HepG2 (cell line): Measurements from ENCODE around the gene PVALB. TPM values are rescaled to one million over a fixed set of nuclear protein-coding genes. Genes with fewer than 3 reads are reported as not detected.
A peak's percentile ranks its signal among the peaks of the same experiment; 100 is the strongest.

ENCODE experiments used
- ATAC-seq: fragments of 200-7000 bp; cut with Tn5 transposase; 3 replicates; pipeline ENCODE4 v1.9.1; 2020; ENCODE audit warnings: mild to moderate bottlenecking, moderate library complexity
- BruUV-seq: library from RNA; stranded (reverse); fragments of 400-500 nt; replicated peaks from 2 replicates; lab custom pipeline; 2021; lab: Mats Ljungman, UMichigan
- CTCF ChIA-PET: fragments of 300-600 bp; formaldehyde crosslinking; extraction: SDS; loops from one replicate; lab custom pipeline; 2021; ENCODE audit warnings: low total read pairs, inconsistent platforms, low intra/inter-chr PET ratio; lab: Yijun Ruan, JAX
- POLR2A ChIA-PET: fragments of 350-600 bp; sonication (Branson Sonifier 250); formaldehyde crosslinking; loops from one replicate; lab custom pipeline; 2020; ENCODE audit warnings: antibody characterized with exemption, inconsistent platforms; lab: Yijun Ruan, JAX
- DNase-seq: peaks from one replicate; pipeline ENCODE4 v3.0.0-alpha.2; 2015; ENCODE audit warnings: low spot score
- FAIRE-seq: peaks from 3 replicates; lab custom pipeline; 2011; peaks lifted over from hg19 to GRCh38; lab: Jason Lieb, UNC
- H2AFZ ChIP-seq: one replicate; pipeline ENCODE4 v1.6.1; 2011; ENCODE audit warnings: low read length, inconsistent platforms
- H3K27ac ChIP-seq: fragments of 300-600 bp; 3 replicates; pipeline ENCODE4 v1.8.0; 2011; ENCODE audit warnings: mixed run types, mild to moderate bottlenecking, mixed read lengths, low read length, inconsistent platforms; ENCODE audit not compliant: insufficient read depth; ENCODE audit errors: extremely low read length
- H3K27me3 ChIP-seq, 2 experiments: fragments of 200-600 bp in 1 of 2; 2 replicates in 1 of 2; 3 replicates in 1 of 2; pipeline versions ENCODE4 v1.6.0 to v1.8.0; 2011; ENCODE audit warnings: low read length in 2 of 2, mild to moderate bottlenecking in 2 of 2, moderate library complexity in 2 of 2, inconsistent platforms in 1 of 2; ENCODE audit not compliant: insufficient read depth in 2 of 2, control insufficient read depth in 1 of 2
- H3K36me3 ChIP-seq, 2 experiments: fragments of 200-600 bp in 1 of 2; replicated peaks in 1 of 2; 2 replicates in 1 of 2; 3 replicates in 1 of 2; pipeline versions ENCODE4 v1.5.1 to v1.8.0; 2011; ENCODE audit warnings: low read length in 2 of 2, inconsistent platforms in 1 of 2; ENCODE audit not compliant: insufficient read depth in 2 of 2, control insufficient read depth in 1 of 2
- H3K4me1 ChIP-seq: 2 replicates; pipeline ENCODE4 v1.5.1; 2012; ENCODE audit warnings: low read length, inconsistent platforms; ENCODE audit not compliant: insufficient read depth
- H3K4me2 ChIP-seq: 2 replicates; pipeline ENCODE4 v1.6.0; 2011; ENCODE audit warnings: low read depth, low read length, inconsistent platforms
- H3K4me3 ChIP-seq, 3 experiments: fragments of 200-600 bp in 1 of 3; sonication (generic), shearing (Covaris generic) in 1 of 3; replicated peaks in 1 of 3; 2 replicates each; pipeline ENCODE4 v1.5.1; 2011 to 2016; ENCODE audit warnings: low read length in 3 of 3, inconsistent platforms in 2 of 3, low read depth in 2 of 3, mild to moderate bottlenecking in 2 of 3, control low read depth in 1 of 3, mixed read lengths in 1 of 3; ENCODE audit not compliant: insufficient read depth in 1 of 3
- H3K79me2 ChIP-seq: one replicate; pipeline ENCODE4 v1.6.1; 2011; ENCODE audit warnings: low read length, inconsistent platforms; ENCODE audit not compliant: insufficient read depth
- H3K9ac ChIP-seq: 2 replicates; pipeline ENCODE4 v1.6.0; 2011; ENCODE audit warnings: mild to moderate bottlenecking, low read depth, low read length, inconsistent platforms; ENCODE audit not compliant: insufficient read depth
- H3K9me3 ChIP-seq: 2 replicates; pipeline ENCODE4 v1.5.1; 2012; ENCODE audit warnings: mild to moderate bottlenecking, low read length
- H4K20me1 ChIP-seq: 2 replicates; pipeline ENCODE4 v1.6.0; 2011; ENCODE audit warnings: inconsistent platforms, mild to moderate bottlenecking, low read length, moderate library complexity; ENCODE audit not compliant: insufficient read depth
- ARID4A ChIP-seq: sonication (generic); formaldehyde crosslinking; IDR thresholded peaks from 2 replicates; pipeline ENCODE4 v1.5.0; 2020; ENCODE audit warnings: mild to moderate bottlenecking, missing genetic modification reagents, borderline replicate concordance
- ATM ChIP-seq: fragments of 450-650 bp; IDR thresholded peaks from 2 replicates; pipeline ENCODE4 v1.7.1; 2017; ENCODE audit warnings: mild to moderate bottlenecking, borderline replicate concordance
- CCDC6 ChIP-seq: sonication (generic); formaldehyde crosslinking; IDR thresholded peaks from 2 replicates; pipeline ENCODE4 v1.8.1; 2022; ENCODE audit warnings: mild to moderate bottlenecking, missing genetic modification reagents, moderate library complexity
- HOXA3 ChIP-seq: sonication (generic); formaldehyde crosslinking; IDR thresholded peaks from 2 replicates; pipeline ENCODE4 v1.5.0; 2020; ENCODE audit warnings: missing genetic modification reagents
- KDM6A ChIP-seq: IDR thresholded peaks from 2 replicates; pipeline ENCODE4 v1.6.1; 2016; ENCODE audit warnings: low read depth
- MLX ChIP-seq: IDR thresholded peaks from 2 replicates; pipeline ENCODE4 v1.6.1; 2016
- NCOR1 ChIP-seq: fragments of 200-600 bp; sonication (generic); IDR thresholded peaks from 2 replicates; pipeline ENCODE4 v1.7.0; 2017; ENCODE audit warnings: antibody characterized with exemption, low read length, borderline replicate concordance
- NR1H2 ChIP-seq: sonication (generic); formaldehyde crosslinking; IDR thresholded peaks from 2 replicates; pipeline ENCODE4 v1.8.1; 2022; ENCODE audit warnings: low read depth, missing genetic modification reagents, borderline replicate concordance
- TBX3 ChIP-seq: fragments of 450-650 bp; IDR thresholded peaks from 2 replicates; pipeline ENCODE4 v1.6.1; 2017; ENCODE audit warnings: antibody characterized with exemption, mild to moderate bottlenecking, inconsistent platforms, borderline replicate concordance
- TGIF2 ChIP-seq: IDR thresholded peaks from 2 replicates; pipeline ENCODE4 v1.6.1; 2016; ENCODE audit warnings: control low read depth, missing compliant biosample characterization
- ZBTB25 ChIP-seq: IDR thresholded peaks from 2 replicates; pipeline ENCODE4 v1.6.1; 2018; ENCODE audit warnings: missing genetic modification reagents
- ZMYM2 ChIP-seq: sonication (generic); formaldehyde crosslinking; IDR thresholded peaks from 2 replicates; pipeline ENCODE4 v1.8.0; 2022; ENCODE audit warnings: mild to moderate bottlenecking, missing genetic modification reagents
- ZNF629 ChIP-seq: sonication (generic); formaldehyde crosslinking; conservative IDR thresholded peaks from 2 replicates; pipeline ENCODE4 v1.5.0; 2020; ENCODE audit warnings: missing genetic modification reagents
- WGBS: methylation state at CpG from one replicate; pipeline ENCODE4 v1.1.6; 2017; ENCODE audit warnings: low lambda C conversion rate; 5-methylcytosine and 5-hydroxymethylcytosine counted together
- in situ Hi-C: cut with HindIII; loops from 2 replicates; pipeline ENCODE4 v1.10.0; 2017; ENCODE audit warnings: low pct_unique_long_range_greater_than_20kb; ENCODE audit not compliant: extremely low pct_ligation_motif_present
- intact Hi-C: fragments of 100-400 bp; cut with micrococcal nuclease; formaldehyde crosslinking; loops from one replicate; pipeline ENCODE4 v1.10.0; 2022; ENCODE audit not compliant: unreplicated experiment
- polyA plus RNA-seq, 8 experiments: library from polyadenylated mRNA; depleted of rRNA in 3 of 8; stranded (reverse) in 7 of 8; unstranded in 1 of 8; fragments of >200 nt; fragmentation: Illumina TruSeq in 4 of 8; extraction: Trizol in 4 of 8; gene quantifications; 2 replicates each; pipeline versions ENCODE4 v1.2.1 to v1.2.3, GENCODE V29; 2011 to 2016; ENCODE audit warnings: low read depth in 4 of 8, missing spikeins in 1 of 8, mixed read lengths in 1 of 8; ENCODE audit not compliant: insufficient read depth in 1 of 8
- total RNA-seq, 5 experiments: library from RNA; depleted of rRNA; stranded (reverse); fragments of >200 nt; fragmentation: Illumina TruSeq; extraction: Trizol; gene quantifications; 2 replicates each; pipeline ENCODE4 v1.2.3, GENCODE V29; 2016; ENCODE audit warnings: low read depth in 1 of 5

The PVALB gene
- total and polyA plus RNA-seq, 2 of the 13 experiments (the other 11 are each of a cell fraction or from before 2014, with no cell fraction given) = not detected

GRCh38 chr22:36823186-36823839 lies 6.5 kb upstream of the PVALB start:
- Histone ChIP-seq H3K4me3 (no peak overlapping the region), H3K27ac (no peak overlapping the region), H3K79me2 (no peaks in the 10 kb centered on the region), H4K20me1 (no peaks in the 10 kb centered on the region), H3K9me3 (no peaks in the 10 kb centered on the region), H3K9ac (no peak overlapping the region), H3K4me1 (no peaks in the 10 kb centered on the region), H3K27me3 (peaks cover 2 to 28% of the 10 kb centered on the region in 2 experiments; a peak in 3 of 5 replicates), H3K4me2 (no peak overlapping the region)
- ATAC-seq = no peak
- intact Hi-C loops = no loop called here
- FAIRE-seq = no peak
- in situ Hi-C loops = no loop called here
- POLR2A ChIA-PET = no interaction called here
- DNase-seq = no peak
- no peak for TF ChIP-seq KDM6A
- TF ChIP-seq ZNF629 (CRISPR knock-in tag) = peak; percentile 74
- TF ChIP-seq, all 625 proteins: peak for 1
- Histone ChIP-seq H2AFZ (no peak overlapping the region), H3K36me3 (no peaks in the 10 kb centered on the region)
- CTCF ChIA-PET = no interaction called here
- 27% methylated on average over 14 of the region's 17 CpGs for WGBS
- BruUV-seq = no TSS peak

- CTCF ChIA-PET = no interaction called here
- intact Hi-C loops = no loop called here
- WGBS = 14% methylated on average over 3 of the region's 6 CpGs
- Histone ChIP-seq H3K27me3 (peaks cover 4 to 35% of the 10 kb centered on the region in 2 experiments; a peak in 3 of 5 replicates), H3K4me1 (no peaks in the 10 kb centered on the region), H3K4me3 (no peak overlapping the region), H2AFZ (no peak overlapping the region), H3K9ac (no peak overlapping the region), H3K36me3 (no peaks in the 10 kb centered on the region), H3K4me2 (no peak overlapping the region), H3K27ac (no peak overlapping the region), H3K79me2 (no peaks in the 10 kb centered on the region), H3K9me3 (no peaks in the 10 kb centered on the region), H4K20me1 (no peaks in the 10 kb centered on the region)
- POLR2A ChIA-PET = no interaction called here
- no peak for ATAC-seq
- in situ Hi-C loops = no loop called here
- no peak for DNase-seq
- no TSS peak for BruUV-seq
- no peak for FAIRE-seq
- TF ChIP-seq ARID4A (CRISPR knock-in tag) = no peak
- TF ChIP-seq NR1H2 = no peak
- no peak for TF ChIP-seq HOXA3 (CRISPR knock-in tag)
- no peak for TF ChIP-seq ZBTB25 (CRISPR knock-in tag)
- TF ChIP-seq ZMYM2 (CRISPR knock-in tag) = no peak
- no peak for TF ChIP-seq MLX (CRISPR knock-in tag)
- no peak for TF ChIP-seq TGIF2 (CRISPR knock-in tag)
- no peak for TF ChIP-seq NCOR1
- TF ChIP-seq CCDC6 (CRISPR knock-in tag) = no peak
- no peak for TF ChIP-seq TBX3
- TF ChIP-seq ATM = no peak
Observed at GRCh38 chr22:36822581-36822980, 5.7 kb upstream of the PVALB start.
